Measurements from ENCODE around the gene MAP3K3. TPM values are rescaled to one million over a fixed set of nuclear protein-coding genes. Genes with fewer than 3 reads are reported as not detected.

The MAP3K3 gene
- polyA plus RNA-seq, 1 donor = 16.5 TPM

- WGBS (ENCODE audit: insufficient coverage, low lambda C conversion rate) = no CpG with 5 or more reads among the region's 3 CpGs
- H3K27me3 ChIP-seq (ENCODE audit: control insufficient read depth, insufficient read depth, low read length) = no peaks in the 10 kb centered on the region
- H3K4me3 ChIP-seq (ENCODE audit: low read length) = no peak overlapping the region
- no peak overlapping the region for H3K27ac ChIP-seq (ENCODE audit: low read length)
- no peak for DNase-seq
- H3K36me3 ChIP-seq (ENCODE audit: control insufficient read depth, insufficient read depth, low read length) = peaks cover 38% of the 10 kb centered on the region
- no peaks in the 10 kb centered on the region for H3K9me3 ChIP-seq (ENCODE audit: control insufficient read depth, low read depth, low read length)
- no peaks in the 10 kb centered on the region for H3K4me1 ChIP-seq (ENCODE audit: control insufficient read depth, insufficient read depth, low read length)
Measured at GRCh38 chr17:63595132-63595531, 27.1 kb upstream of the MAP3K3 start.

GRCh38 chr17:63596856-63597586 lies 25.2 kb upstream of the MAP3K3 start:
- Histone ChIP-seq H3K27me3 (ENCODE audit: control insufficient read depth, insufficient read depth, low read length) (no peaks in the 10 kb centered on the region), H3K4me1 (ENCODE audit: control insufficient read depth, insufficient read depth, low read length) (no peaks in the 10 kb centered on the region), H3K9me3 (ENCODE audit: control insufficient read depth, low read depth, low read length) (no peaks in the 10 kb centered on the region), H3K36me3 (ENCODE audit: control insufficient read depth, insufficient read depth, low read length) (peaks cover 20% of the 10 kb centered on the region), H3K27ac (ENCODE audit: low read length) (no peak overlapping the region), H3K4me3 (ENCODE audit: low read length) (no peak overlapping the region)
- 90% methylated on average over 2 of the region's 6 CpGs for WGBS (ENCODE audit: insufficient coverage, low lambda C conversion rate)
- DNase-seq = no peak

DNA sequence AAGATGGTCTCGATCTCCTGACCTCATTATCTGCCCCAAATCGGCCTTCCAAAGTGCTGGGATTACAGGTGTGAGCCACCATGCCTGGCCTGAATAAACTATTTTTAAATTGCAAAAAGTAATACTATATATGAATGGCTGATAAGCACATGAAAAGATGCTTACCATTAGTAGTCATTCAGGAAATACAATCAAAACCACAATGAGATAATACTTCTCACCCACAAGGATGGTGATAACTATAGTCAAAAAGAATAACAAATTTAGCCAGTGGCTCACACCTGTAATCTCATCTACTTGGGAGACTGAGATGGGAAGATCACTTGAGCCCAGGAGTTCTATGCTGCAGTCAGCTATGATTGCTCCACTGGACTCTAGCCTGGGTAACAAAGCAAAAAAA lies 23.9 kb upstream of the MAP3K3 start:
- DNase-seq = no peak
- no peaks in the 10 kb centered on the region for H3K27me3 ChIP-seq (ENCODE audit: control insufficient read depth, insufficient read depth, low read length)
- no peak overlapping the region for H3K4me3 ChIP-seq (ENCODE audit: low read length)
- no peak overlapping the region for H3K27ac ChIP-seq (ENCODE audit: low read length)
- no peaks in the 10 kb centered on the region for H3K4me1 ChIP-seq (ENCODE audit: control insufficient read depth, insufficient read depth, low read length)
- no CpG with 5 or more reads among the region's 2 CpGs for WGBS (ENCODE audit: insufficient coverage, low lambda C conversion rate)
- no peaks in the 10 kb centered on the region for H3K9me3 ChIP-seq (ENCODE audit: control insufficient read depth, low read depth, low read length)
- H3K36me3 ChIP-seq (ENCODE audit: control insufficient read depth, insufficient read depth, low read length) = peaks cover 11% of the 10 kb centered on the region

- WGBS (ENCODE audit: insufficient coverage, low lambda C conversion rate) = no CpG with 5 or more reads among the region's 61 CpGs
- H3K9me3 ChIP-seq (ENCODE audit: control insufficient read depth, low read depth, low read length) = no peaks in the 10 kb centered on the region
- H3K4me3 ChIP-seq (ENCODE audit: low read length) = peak within 1 kb of the TSS; percentile 87
- DNase-seq = peak; percentile 78 to 85
- H3K4me1 ChIP-seq (ENCODE audit: control insufficient read depth, insufficient read depth, low read length) = no peaks in the 10 kb centered on the region
- peak within 1 kb of the TSS; percentile 26 for H3K27ac ChIP-seq (ENCODE audit: low read length)
- peaks cover 17% of the 10 kb centered on the region for H3K36me3 ChIP-seq (ENCODE audit: control insufficient read depth, insufficient read depth, low read length)
- no peaks in the 10 kb centered on the region for H3K27me3 ChIP-seq (ENCODE audit: control insufficient read depth, insufficient read depth, low read length)
Measured at GRCh38 chr17:63600569-63601438, 21.4 kb upstream of the MAP3K3 start, which contains the start of gene TACO1. TSS of gene TACO1 (plus strand) at chr17:63600895. CDS start at chr17:63601084, 189 bp downstream.

DNA sequence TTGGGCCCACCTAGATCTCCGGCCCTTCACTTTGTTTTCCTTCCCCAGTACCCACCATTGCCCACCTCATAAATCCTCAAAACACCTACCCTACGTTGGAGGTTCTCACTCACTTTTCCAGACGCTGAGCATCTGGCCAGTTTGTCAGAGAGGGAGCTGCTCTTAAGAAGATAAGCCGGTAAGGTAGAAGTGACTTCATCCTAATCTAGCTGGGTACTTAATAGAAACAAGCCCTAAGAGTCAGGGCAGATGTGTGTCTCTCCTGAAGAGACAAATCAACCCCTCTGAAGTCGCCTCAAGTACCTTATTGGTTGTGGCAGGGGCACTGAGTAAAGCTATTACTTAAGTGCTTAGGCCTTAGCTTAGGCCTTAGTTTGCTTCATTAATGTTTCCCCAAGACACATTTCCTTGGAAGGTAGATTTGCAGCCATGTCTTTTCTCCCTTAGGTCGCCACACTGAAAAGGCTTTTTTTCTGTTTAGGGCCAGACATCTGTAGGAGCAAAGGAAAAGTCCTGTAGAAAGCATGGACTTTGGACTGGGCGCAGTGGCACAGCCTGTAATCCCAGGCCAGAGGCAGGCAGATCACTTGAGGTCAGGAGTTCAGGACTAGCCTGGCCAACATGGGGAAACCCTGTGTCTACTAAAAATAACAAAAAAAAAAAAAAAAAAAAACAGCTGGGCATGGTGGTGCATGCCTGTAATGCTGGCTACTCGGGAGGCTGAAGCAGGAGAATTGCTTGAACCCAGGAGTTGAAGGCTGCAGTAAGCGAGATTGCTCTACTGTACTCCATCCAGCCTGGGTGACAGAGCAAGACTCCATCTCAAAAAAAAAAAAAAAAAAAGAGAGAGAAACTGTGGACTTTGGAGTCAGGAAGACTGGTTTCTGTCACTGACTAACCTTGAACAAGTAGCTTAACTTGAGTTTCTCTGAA lies 20.5 kb upstream of the MAP3K3 start:
- DNase-seq = peak; percentile 51 to 63
- Histone ChIP-seq H3K4me3 (ENCODE audit: low read length) (peak overlapping the region; percentile 87), H3K27ac (ENCODE audit: low read length) (peak overlapping the region; percentile 26), H3K36me3 (ENCODE audit: control insufficient read depth, insufficient read depth, low read length) (peaks cover 24% of the 10 kb centered on the region), H3K4me1 (ENCODE audit: control insufficient read depth, insufficient read depth, low read length) (no peaks in the 10 kb centered on the region), H3K27me3 (ENCODE audit: control insufficient read depth, insufficient read depth, low read length) (no peaks in the 10 kb centered on the region), H3K9me3 (ENCODE audit: control insufficient read depth, low read depth, low read length) (no peaks in the 10 kb centered on the region)
- no CpG with 5 or more reads among the region's 9 CpGs for WGBS (ENCODE audit: insufficient coverage, low lambda C conversion rate)

- WGBS (ENCODE audit: insufficient coverage, low lambda C conversion rate) = 100% methylated on average over 1 of the region's 6 CpGs
- DNase-seq = no peak
- Histone ChIP-seq H3K4me1 (ENCODE audit: control insufficient read depth, insufficient read depth, low read length) (no peaks in the 10 kb centered on the region), H3K4me3 (ENCODE audit: low read length) (no peak overlapping the region), H3K27me3 (ENCODE audit: control insufficient read depth, insufficient read depth, low read length) (no peaks in the 10 kb centered on the region), H3K9me3 (ENCODE audit: control insufficient read depth, low read depth, low read length) (no peaks in the 10 kb centered on the region), H3K36me3 (ENCODE audit: control insufficient read depth, insufficient read depth, low read length) (peaks cover 49% of the 10 kb centered on the region), H3K27ac (ENCODE audit: low read length) (no peak overlapping the region)
Measured at GRCh38 chr17:63609816-63610573, 12.2 kb upstream of the MAP3K3 start.

GRCh38 chr17:63610854-63611253 lies 11.4 kb upstream of the MAP3K3 start:
- no peaks in the 10 kb centered on the region for H3K4me1 ChIP-seq (ENCODE audit: control insufficient read depth, insufficient read depth, low read length)
- H3K27me3 ChIP-seq (ENCODE audit: control insufficient read depth, insufficient read depth, low read length) = no peaks in the 10 kb centered on the region
- H3K4me3 ChIP-seq (ENCODE audit: low read length) = no peak overlapping the region
- no peaks in the 10 kb centered on the region for H3K9me3 ChIP-seq (ENCODE audit: control insufficient read depth, low read depth, low read length)
- DNase-seq = no peak
- H3K36me3 ChIP-seq (ENCODE audit: control insufficient read depth, insufficient read depth, low read length) = peaks cover 40% of the 10 kb centered on the region
- H3K27ac ChIP-seq (ENCODE audit: low read length) = no peak overlapping the region
- no CpG with 5 or more reads among the region's 10 CpGs for WGBS (ENCODE audit: insufficient coverage, low lambda C conversion rate)

DNA sequence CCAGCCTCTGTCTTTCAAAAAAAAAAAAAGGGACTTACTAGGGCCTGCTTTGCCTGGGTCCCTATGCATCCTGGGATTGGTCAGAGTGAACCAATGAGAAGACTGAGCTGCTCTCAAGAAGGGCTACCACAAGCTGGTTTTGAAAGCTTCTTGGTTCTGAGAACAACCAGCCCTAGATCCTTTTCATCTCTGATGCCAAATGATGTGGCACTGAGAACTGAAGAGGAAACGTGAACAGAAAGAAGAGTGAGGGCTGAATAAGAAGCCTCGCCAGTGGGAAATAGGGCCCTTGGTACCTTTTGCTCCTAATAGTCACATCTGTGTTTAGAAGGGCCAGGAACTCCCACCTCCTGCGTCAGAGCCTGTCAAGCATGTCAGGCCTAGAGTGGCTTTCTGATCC lies 10.9 kb upstream of the MAP3K3 start:
- no peak overlapping the region for H3K27ac ChIP-seq (ENCODE audit: low read length)
- no peak for DNase-seq
- H3K4me3 ChIP-seq (ENCODE audit: low read length) = no peak overlapping the region
- H3K36me3 ChIP-seq (ENCODE audit: control insufficient read depth, insufficient read depth, low read length) = peaks cover 35% of the 10 kb centered on the region
- H3K4me1 ChIP-seq (ENCODE audit: control insufficient read depth, insufficient read depth, low read length) = no peaks in the 10 kb centered on the region
- H3K9me3 ChIP-seq (ENCODE audit: control insufficient read depth, low read depth, low read length) = no peaks in the 10 kb centered on the region
- 80% methylated on average over 1 of the region's 3 CpGs for WGBS (ENCODE audit: insufficient coverage, low lambda C conversion rate)
- H3K27me3 ChIP-seq (ENCODE audit: control insufficient read depth, insufficient read depth, low read length) = no peaks in the 10 kb centered on the region

DNA sequence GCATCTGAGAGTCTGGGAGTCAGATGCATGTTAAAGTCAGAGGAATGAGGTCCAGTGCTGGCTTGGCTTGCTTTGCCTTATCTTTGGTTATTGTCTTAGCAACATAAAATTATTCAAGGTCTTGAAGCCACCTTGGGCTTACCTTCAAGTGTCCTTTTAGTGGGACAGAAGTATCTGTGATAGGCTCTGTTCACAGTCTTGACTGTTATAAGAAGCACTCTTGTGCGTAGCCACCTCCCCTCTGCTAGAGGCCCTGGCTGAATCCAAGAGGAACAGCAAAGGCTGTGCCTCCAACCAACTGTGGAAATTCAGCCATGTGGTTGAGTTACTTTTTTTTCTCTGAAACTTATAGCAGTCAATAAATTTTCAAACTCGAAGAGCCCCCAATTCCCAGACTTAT lies 8.6 kb upstream of the MAP3K3 start:
- no peaks in the 10 kb centered on the region for H3K27me3 ChIP-seq (ENCODE audit: control insufficient read depth, insufficient read depth, low read length)
- no peaks in the 10 kb centered on the region for H3K4me1 ChIP-seq (ENCODE audit: control insufficient read depth, insufficient read depth, low read length)
- DNase-seq = no peak
- H3K4me3 ChIP-seq (ENCODE audit: low read length) = no peak overlapping the region
- peaks cover 14% of the 10 kb centered on the region for H3K36me3 ChIP-seq (ENCODE audit: control insufficient read depth, insufficient read depth, low read length)
- no peak overlapping the region for H3K27ac ChIP-seq (ENCODE audit: low read length)
- 92% methylated on average over 2 of the region's 2 CpGs for WGBS (ENCODE audit: insufficient coverage, low lambda C conversion rate)
- H3K9me3 ChIP-seq (ENCODE audit: control insufficient read depth, low read depth, low read length) = no peaks in the 10 kb centered on the region

Data from large intestine (tissue), 3 donors.